ENCODE results near the gene LRP8.
A peak's percentile ranks its signal among the peaks of the same experiment; 100 is the strongest.

Gene LRP8

GRCh38 chr1:53373246-53373645 lies 45.4 kb upstream of the LRP8 start:
- H3K27ac ChIP-seq: no peak overlapping the region
- H3K4me1 ChIP-seq: peaks cover 0 to 6% (median 0%) of the 10 kb centered on the region in 4 donors
- no peak overlapping the region for H3K4me3 ChIP-seq
- TF ChIP-seq, protein P1, sequence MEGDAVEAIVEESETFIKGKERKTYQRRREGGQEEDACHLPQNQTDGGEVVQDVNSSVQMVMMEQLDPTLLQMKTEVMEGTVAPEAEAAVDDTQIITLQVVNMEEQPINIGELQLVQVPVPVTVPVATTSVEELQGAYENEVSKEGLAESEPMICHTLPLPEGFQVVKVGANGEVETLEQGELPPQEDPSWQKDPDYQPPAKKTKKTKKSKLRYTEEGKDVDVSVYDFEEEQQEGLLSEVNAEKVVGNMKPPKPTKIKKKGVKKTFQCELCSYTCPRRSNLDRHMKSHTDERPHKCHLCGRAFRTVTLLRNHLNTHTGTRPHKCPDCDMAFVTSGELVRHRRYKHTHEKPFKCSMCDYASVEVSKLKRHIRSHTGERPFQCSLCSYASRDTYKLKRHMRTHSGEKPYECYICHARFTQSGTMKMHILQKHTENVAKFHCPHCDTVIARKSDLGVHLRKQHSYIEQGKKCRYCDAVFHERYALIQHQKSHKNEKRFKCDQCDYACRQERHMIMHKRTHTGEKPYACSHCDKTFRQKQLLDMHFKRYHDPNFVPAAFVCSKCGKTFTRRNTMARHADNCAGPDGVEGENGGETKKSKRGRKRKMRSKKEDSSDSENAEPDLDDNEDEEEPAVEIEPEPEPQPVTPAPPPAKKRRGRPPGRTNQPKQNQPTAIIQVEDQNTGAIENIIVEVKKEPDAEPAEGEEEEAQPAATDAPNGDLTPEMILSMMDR (IDR thresholded peaks at IDR 0.05): no peak
- peak in 1 of 2 donors; percentile 34 for DNase-seq
- H3K36me3 ChIP-seq: no peaks in the 10 kb centered on the region
- H3K27me3 ChIP-seq: peaks cover 0 to 26% of the 10 kb centered on the region in 2 donors
- intact Hi-C loops (cut with DNase I; ENCODE audit: low total_unique reads): no loop called here
- no peaks in the 10 kb centered on the region for H3K9me3 ChIP-seq

- Histone ChIP-seq H3K27ac (no peak overlapping the region), H3K27me3 (peaks cover 0 to 29% of the 10 kb centered on the region in 2 donors), H3K4me1 (peaks cover 0 to 6% (median 0%) of the 10 kb centered on the region in 4 donors), H3K4me3 (no peak overlapping the region), H3K9me3 (no peaks in the 10 kb centered on the region), H3K36me3 (no peaks in the 10 kb centered on the region)
- DNase-seq: peak; percentile 7 to 20
- intact Hi-C loops (cut with DNase I; ENCODE audit: low total_unique reads): no loop called here
- TF ChIP-seq, protein P1 (IDR thresholded peaks at IDR 0.05): no peak
These were observed 44.7 kb upstream of the LRP8 start for GRCh38 chr1:53372501-53372951.

DNA sequence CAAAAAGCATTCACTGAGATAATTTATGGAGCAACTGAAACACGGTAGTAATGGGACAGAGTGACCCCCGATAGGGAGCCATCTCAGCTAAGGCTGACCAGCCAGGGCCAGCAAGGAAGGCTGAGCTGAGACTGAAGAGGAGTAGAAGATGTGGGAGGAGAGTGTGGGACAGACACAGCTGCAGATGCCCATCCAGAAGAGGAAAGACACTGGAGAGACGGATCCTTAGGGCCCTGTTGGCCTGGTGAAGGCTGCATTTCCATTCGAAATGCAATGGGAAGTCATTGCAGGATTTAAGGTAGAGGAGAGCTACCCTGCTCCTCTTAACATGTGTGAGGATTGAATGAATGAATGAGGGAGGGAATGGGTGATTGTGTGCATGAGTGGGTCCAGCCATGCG lies 44.0 kb upstream of the LRP8 start:
- no peak overlapping the region for H3K27ac ChIP-seq
- no peak overlapping the region for H3K4me3 ChIP-seq
- peaks cover 0 to 26% of the 10 kb centered on the region in 2 donors for H3K27me3 ChIP-seq
- TF ChIP-seq, protein P1 (IDR thresholded peaks at IDR 0.05): no peak
- H3K9me3 ChIP-seq: no peaks in the 10 kb centered on the region
- H3K4me1 ChIP-seq: peaks cover 0 to 6% (median 0%) of the 10 kb centered on the region in 4 donors
- DNase-seq: peak; percentile 9 to 15
- H3K36me3 ChIP-seq: no peaks in the 10 kb centered on the region
- intact Hi-C loops (cut with DNase I; ENCODE audit: low total_unique reads): no loop called here

GRCh38 chr1:53371121-53371666 lies 43.3 kb upstream of the LRP8 start:
- no peak overlapping the region for H3K27ac ChIP-seq
- peaks cover 0 to 26% of the 10 kb centered on the region in 2 donors for H3K27me3 ChIP-seq
- TF ChIP-seq, protein P1 (IDR thresholded peaks at IDR 0.05): no peak
- peaks cover 0 to 4% (median 0%) of the 10 kb centered on the region in 4 donors for H3K4me1 ChIP-seq
- intact Hi-C loops (cut with DNase I; ENCODE audit: low total_unique reads): no loop called here
- no peaks in the 10 kb centered on the region for H3K9me3 ChIP-seq
- no peaks in the 10 kb centered on the region for H3K36me3 ChIP-seq
- no peak overlapping the region for H3K4me3 ChIP-seq
- DNase-seq: peak; percentile 4 to 46

- no peak overlapping the region for H3K4me3 ChIP-seq
- TF ChIP-seq, protein P1 (IDR thresholded peaks at IDR 0.05): no peak
- intact Hi-C loops (cut with DNase I; ENCODE audit: low total_unique reads): no loop called here
- no peaks in the 10 kb centered on the region for H3K36me3 ChIP-seq
- peak; percentile 9 to 42 for DNase-seq
- no peaks in the 10 kb centered on the region for H3K9me3 ChIP-seq
- H3K4me1 ChIP-seq: no peaks in the 10 kb centered on the region
- H3K27ac ChIP-seq: no peak overlapping the region
- H3K27me3 ChIP-seq: peaks cover 0 to 26% of the 10 kb centered on the region in 2 donors
These were observed 42.6 kb upstream of the LRP8 start for GRCh38 chr1:53370369-53370961.

Measured in tibial artery (tissue), 4 donors.